Right lobe of liver (tissue), 4 donors: Measurements from ENCODE around the gene POTEH.
"Not testable (repeated sequence)": the region's sequence is repeated elsewhere in the genome, so short reads cannot be mapped to it uniquely, and the experiment has no call there.

Experiments used
- CTCF ChIP-seq, 4 donors: fragments of 200-600 bp in 3 of 4; fragments of 450-650 bp in 1 of 4; IDR thresholded peaks; one replicate each; pipeline versions ENCODE4 v1.5.1 to v1.8.0; 2016 to 2022; ENCODE audit warnings: antibody characterized with exemption in 4 of 4, mild to moderate bottlenecking in 2 of 4
- POLR2A ChIP-seq: fragments of 450-650 bp; IDR thresholded peaks from one replicate; pipeline ENCODE4 v1.6.1; 2017; ENCODE audit warnings: antibody characterized with exemption, mild to moderate bottlenecking
- donor health status: DM: no; HTN: no; CAD: no.
- donor health status: DM: no; HTN: no; CAD: no.
- donor health status: DM: no; HTN: yes; CAD: no.

- not testable (repeated sequence) for TF ChIP-seq CTCF (IDR thresholded peaks at IDR 0.05); POLR2A
Observed at GRCh38 chr22:15689749-15690125, at the start of gene POTEH.
